Endothelial cell (in vitro differentiated cells): ENCODE results near the gene MYMK. TPM values are rescaled to one million over a fixed set of nuclear protein-coding genes. Genes with fewer than 3 reads are reported as not detected.

ENCODE experiments used
- DNase-seq: peaks from one replicate; pipeline ENCODE4 v3.0.0; 2021; ENCODE audit warnings: low spot score
- H3K27ac Mint-ChIP-seq: one replicate; pipeline ENCODE4 v1.8.0; 2021; ENCODE audit warnings: mixed read lengths, inconsistent platforms; ENCODE audit not compliant: unreplicated experiment
- H3K27me3 Mint-ChIP-seq: one replicate; pipeline ENCODE4 v1.8.0; 2021; ENCODE audit warnings: mild to moderate bottlenecking, moderate library complexity, mixed read lengths, inconsistent platforms; ENCODE audit not compliant: unreplicated experiment
- H3K36me3 Mint-ChIP-seq: one replicate; pipeline ENCODE4 v1.8.0; 2021; ENCODE audit warnings: mild to moderate bottlenecking, low read depth, mixed read lengths, inconsistent platforms; ENCODE audit not compliant: unreplicated experiment
- H3K4me1 Mint-ChIP-seq: one replicate; pipeline ENCODE4 v1.8.0; 2021; ENCODE audit warnings: mild to moderate bottlenecking, mixed read lengths, inconsistent platforms; ENCODE audit not compliant: unreplicated experiment
- H3K4me3 Mint-ChIP-seq: one replicate; pipeline ENCODE4 v1.8.0; 2021; ENCODE audit warnings: mild to moderate bottlenecking, mixed read lengths, inconsistent platforms; ENCODE audit not compliant: unreplicated experiment
- H3K9me3 Mint-ChIP-seq: one replicate; pipeline ENCODE4 v1.8.0; 2021; ENCODE audit warnings: mixed read lengths, inconsistent platforms; ENCODE audit not compliant: unreplicated experiment
- total RNA-seq: library from RNA; stranded (reverse); fragmentation: NEBNext Ultra II Directional; extraction: Animal tissue kit (Norgen Biotek cat#: 25700); gene quantifications from one replicate; pipeline ENCODE4 v1.2.1, GENCODE V29; 2021; ENCODE audit not compliant: unreplicated experiment
- TF ChIP-seq, protein P1 (sequence below): fragments of 200-600 bp; sonication (generic); IDR thresholded peaks from one replicate; pipeline ENCODE4 v1.5.0; 2021; ENCODE audit warnings: antibody characterized with exemption; ENCODE audit not compliant: unreplicated experiment

MYMK gene
- total RNA-seq, 1 donor from 2014 or later: not detected

GRCh38 chr9:133487331-133487725 is 37.4 kb downstream of the MYMK start:
- Mint-ChIP-seq H3K27ac (no peak overlapping the region), H3K4me1 (peaks cover 3% of the 10 kb centered on the region), H3K4me3 (no peak overlapping the region), H3K36me3 (peaks cover 4% of the 10 kb centered on the region), H3K27me3 (peaks cover under 1% of the 10 kb centered on the region), H3K9me3 (no peaks in the 10 kb centered on the region)
- DNase-seq: no peak
- TF ChIP-seq, protein P1, sequence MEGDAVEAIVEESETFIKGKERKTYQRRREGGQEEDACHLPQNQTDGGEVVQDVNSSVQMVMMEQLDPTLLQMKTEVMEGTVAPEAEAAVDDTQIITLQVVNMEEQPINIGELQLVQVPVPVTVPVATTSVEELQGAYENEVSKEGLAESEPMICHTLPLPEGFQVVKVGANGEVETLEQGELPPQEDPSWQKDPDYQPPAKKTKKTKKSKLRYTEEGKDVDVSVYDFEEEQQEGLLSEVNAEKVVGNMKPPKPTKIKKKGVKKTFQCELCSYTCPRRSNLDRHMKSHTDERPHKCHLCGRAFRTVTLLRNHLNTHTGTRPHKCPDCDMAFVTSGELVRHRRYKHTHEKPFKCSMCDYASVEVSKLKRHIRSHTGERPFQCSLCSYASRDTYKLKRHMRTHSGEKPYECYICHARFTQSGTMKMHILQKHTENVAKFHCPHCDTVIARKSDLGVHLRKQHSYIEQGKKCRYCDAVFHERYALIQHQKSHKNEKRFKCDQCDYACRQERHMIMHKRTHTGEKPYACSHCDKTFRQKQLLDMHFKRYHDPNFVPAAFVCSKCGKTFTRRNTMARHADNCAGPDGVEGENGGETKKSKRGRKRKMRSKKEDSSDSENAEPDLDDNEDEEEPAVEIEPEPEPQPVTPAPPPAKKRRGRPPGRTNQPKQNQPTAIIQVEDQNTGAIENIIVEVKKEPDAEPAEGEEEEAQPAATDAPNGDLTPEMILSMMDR: no peak

GRCh38 chr9:133485531-133486260 is 39.1 kb downstream of the MYMK start:
- Mint-ChIP-seq H3K36me3 (peaks cover 4% of the 10 kb centered on the region), H3K9me3 (no peaks in the 10 kb centered on the region), H3K4me1 (peaks cover 3% of the 10 kb centered on the region), H3K4me3 (no peak overlapping the region), H3K27me3 (peaks cover 2% of the 10 kb centered on the region), H3K27ac (no peak overlapping the region)
- TF ChIP-seq, protein P1: no peak
- DNase-seq: no peak

GRCh38 chr9:133484671-133485437 is 39.9 kb downstream of the MYMK start:
- no peak for DNase-seq
- TF ChIP-seq, protein P1: no peak
- H3K27ac Mint-ChIP-seq: no peak overlapping the region
- no peak overlapping the region for H3K4me3 Mint-ChIP-seq
- H3K9me3 Mint-ChIP-seq: no peaks in the 10 kb centered on the region
- H3K36me3 Mint-ChIP-seq: peaks cover 4% of the 10 kb centered on the region
- peaks cover 3% of the 10 kb centered on the region for H3K4me1 Mint-ChIP-seq
- H3K27me3 Mint-ChIP-seq: peaks cover 2% of the 10 kb centered on the region

GRCh38 chr9:133483611-133484010 is 41.1 kb downstream of the MYMK start:
- DNase-seq: no peak
- TF ChIP-seq, protein P1: no peak
- H3K4me1 Mint-ChIP-seq: no peaks in the 10 kb centered on the region
- no peaks in the 10 kb centered on the region for H3K9me3 Mint-ChIP-seq
- peaks cover 5% of the 10 kb centered on the region for H3K27me3 Mint-ChIP-seq
- H3K27ac Mint-ChIP-seq: no peak overlapping the region
- H3K4me3 Mint-ChIP-seq: no peak overlapping the region
- H3K36me3 Mint-ChIP-seq: no peaks in the 10 kb centered on the region
